Activated T-cell treated with anti-CD3 and anti-CD28 coated beads for 24 hours (primary cell): ENCODE results near the gene MGLL.

Source experiments
- DNase-seq: peaks from one replicate; pipeline ENCODE4 v3.0.0-alpha.2; 2020; ENCODE audit warnings: low read depth

The MGLL gene

DNA sequence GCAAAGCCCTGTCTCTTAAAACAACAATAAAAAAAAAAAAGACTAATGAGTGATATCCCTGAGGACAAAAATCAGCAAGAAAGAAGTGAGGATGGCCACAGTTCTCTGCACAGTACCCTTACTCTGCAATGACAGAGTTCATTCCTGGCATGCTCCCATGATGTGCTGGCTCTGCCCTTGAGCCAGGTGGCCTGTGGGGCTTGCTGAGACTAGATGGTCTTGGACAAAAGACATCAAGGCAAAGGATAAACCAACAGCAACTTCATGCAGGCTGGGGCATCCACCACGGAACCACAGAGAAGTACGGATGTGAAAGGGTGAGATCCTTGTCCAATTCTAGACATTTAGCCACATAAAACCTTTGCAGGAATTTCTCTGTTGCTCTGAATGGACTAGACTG is 12.7 kb downstream of the MGLL start:
- DNase-seq: no peak

DNA sequence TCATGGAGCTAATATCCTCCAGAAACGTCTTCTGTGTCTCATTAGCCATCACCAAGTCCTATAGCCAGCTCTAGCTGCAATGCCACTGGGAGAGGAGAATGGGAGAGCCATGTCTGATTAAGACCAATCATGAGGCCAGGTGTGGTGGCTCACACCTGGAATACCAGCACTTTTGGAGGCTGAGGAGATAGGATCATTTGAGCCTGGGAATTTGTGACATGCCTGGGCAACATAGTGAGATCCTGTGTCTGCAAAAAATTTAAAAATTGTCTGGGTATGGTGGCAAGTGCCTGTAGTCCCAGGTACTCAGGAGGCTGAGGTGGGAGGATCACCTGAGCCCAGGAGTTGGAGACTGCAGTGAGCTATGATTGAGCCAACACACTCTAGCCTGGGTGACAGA is 13.1 kb downstream of the MGLL start:
- no peak for DNase-seq

DNA sequence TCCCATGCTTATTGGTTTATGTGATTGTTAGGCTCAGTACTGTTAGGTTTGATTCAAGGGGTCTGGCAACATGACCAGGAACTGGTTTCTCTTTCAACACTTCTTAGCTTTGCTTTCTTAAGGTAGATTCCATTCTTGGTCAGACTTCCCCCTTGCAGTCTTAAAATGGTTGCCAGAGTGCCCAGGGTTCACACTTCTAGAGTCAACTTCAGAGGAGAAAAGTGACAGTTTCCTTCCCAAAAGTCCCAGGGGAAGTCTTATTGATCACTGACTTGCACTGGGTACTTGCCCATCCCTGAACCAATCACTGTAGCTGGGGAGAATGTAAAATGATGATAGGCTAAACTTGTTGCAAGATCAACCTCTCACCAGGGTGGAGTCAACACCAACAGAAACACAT is 14.1 kb downstream of the MGLL start:
- DNase-seq: no peak

DNA sequence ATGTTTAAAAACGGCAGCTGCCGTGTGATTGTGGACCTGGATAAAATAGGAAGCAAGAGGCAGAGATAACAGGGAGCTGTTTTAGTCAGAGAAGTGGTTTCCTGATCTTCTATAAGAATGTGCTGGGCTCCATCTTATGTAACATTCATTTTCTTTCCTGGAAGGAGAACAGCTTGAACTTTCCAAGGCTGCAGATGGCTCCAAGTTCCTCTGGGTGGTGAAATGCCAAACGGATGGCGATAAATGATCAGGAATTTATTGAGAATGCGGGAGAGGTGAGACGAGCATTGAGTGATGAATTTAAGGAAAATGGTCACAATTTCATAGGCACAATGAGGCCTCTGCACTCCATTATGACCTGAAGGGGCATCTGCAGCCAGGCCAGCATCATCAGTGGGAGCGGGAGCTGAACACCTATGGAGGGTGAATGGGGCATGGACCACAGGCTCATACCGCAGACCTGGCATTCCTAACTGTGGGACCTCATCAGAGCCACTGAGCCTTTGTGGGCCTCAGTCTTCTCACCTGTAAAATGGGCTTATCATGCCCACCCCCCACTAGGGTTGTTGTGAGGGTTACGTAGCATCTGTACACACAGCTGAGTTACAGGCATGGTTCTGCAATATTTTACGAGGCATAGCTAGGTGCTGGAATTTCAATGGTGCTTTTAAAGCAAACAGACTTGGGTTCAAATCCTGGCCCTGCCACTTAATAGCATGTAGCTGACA is 17.1 kb downstream of the MGLL start:
- DNase-seq: no peak

DNA sequence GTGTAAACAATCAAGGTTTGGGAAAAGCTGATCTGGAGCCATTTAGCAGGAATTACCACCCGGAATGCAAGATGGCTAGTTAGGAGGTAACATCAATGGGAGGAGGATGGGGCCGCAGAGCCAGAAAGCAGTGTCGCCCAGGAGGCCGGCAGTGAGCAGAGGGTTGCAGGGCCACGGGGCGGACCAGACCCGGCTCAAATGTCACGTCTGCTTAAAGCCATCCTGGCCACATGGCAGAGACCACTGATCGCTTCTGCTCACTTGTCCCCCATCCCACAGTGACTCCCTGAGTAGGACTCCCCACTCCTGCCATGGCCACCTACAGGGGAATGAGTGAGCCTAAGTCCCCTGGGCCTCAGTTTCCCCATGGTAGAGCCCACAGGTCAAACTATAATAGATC is 18.2 kb downstream of the MGLL start:
- DNase-seq: no peak

DNA sequence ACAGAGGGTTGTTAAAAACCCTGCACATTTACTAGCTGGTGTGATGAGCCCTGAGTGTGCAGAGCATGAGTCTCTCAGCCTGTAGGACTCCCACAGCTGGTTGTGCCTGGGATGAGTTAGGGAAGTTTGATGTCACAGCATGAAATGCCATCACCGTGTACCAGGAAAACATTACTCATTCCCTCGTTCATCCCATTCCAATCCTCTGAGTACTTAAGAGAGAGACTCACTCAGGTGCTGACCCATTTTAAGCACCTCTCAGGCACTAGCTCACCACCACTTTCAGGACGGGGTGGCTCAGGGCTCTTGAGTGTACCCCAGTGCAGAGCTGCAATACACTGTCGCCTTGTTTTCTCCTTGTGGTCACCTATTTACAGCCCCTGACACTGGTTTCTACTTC is 18.7 kb downstream of the MGLL start:
- no peak for DNase-seq

DNA sequence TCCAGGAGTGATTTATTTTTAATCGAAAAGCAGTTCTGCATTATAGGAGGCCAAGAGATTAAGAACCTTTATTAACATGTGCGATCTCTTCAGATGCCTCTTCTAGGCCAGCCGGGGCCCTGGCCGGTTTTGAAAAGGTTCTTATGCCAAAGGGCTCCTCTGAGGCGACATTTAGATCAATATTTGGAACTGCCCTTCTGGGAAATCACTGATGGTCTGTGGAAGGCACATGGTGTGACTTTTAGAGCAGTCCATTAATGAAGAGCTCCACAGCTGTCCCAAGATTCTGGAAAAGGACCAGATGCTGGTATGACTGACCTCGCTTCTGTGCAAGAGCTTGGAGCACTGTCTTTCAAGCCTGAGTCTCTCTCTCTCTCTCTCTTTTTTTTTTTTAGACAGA is 19.7 kb downstream of the MGLL start:
- no peak for DNase-seq

DNA sequence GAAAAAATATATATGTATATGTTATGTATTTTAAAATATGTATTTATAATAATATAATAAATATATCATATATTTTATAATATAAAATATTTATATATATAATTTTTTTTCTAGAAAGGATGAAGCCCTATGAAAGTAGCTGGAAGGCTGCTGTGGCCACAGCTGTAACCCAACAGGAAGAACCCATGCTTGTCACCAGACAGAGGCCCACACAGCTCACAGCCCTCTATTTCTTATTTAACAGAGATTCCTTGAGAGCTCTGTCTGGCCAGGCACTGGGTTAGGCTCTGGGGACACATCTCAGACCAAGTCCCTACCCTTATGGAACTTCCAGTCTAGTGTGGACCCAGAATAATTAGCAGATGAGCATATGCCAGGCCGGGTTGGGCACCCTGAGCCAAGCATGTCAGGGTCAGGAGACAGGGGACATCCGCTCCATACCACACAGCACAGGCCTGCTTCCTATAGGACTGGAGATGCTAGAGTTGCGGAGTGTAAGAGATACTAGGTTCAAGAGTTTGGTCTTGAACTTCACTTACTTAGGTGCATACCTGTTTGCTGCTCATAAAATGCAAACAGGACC is 20.5 kb downstream of the MGLL start:
- no peak for DNase-seq

DNA sequence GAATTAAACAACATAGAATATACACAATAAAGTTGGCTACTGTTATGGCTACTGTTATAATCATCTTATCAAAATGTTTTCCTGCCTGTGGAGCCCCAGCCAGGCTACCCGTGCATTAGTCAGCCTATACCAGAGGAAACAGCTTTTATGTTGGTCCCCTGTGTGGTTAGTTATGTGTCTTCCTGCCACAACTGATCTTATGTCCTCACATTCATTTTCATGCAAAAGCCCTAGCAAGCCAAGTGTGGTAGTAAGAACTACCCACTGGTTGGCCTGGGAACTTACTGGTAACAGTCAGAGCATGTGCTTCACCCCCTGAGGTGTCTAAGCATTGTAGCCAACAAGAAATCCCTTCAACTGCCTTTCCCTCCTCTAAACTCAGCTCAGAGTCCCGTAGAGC is 21.8 kb downstream of the MGLL start:
- DNase-seq: no peak

DNA sequence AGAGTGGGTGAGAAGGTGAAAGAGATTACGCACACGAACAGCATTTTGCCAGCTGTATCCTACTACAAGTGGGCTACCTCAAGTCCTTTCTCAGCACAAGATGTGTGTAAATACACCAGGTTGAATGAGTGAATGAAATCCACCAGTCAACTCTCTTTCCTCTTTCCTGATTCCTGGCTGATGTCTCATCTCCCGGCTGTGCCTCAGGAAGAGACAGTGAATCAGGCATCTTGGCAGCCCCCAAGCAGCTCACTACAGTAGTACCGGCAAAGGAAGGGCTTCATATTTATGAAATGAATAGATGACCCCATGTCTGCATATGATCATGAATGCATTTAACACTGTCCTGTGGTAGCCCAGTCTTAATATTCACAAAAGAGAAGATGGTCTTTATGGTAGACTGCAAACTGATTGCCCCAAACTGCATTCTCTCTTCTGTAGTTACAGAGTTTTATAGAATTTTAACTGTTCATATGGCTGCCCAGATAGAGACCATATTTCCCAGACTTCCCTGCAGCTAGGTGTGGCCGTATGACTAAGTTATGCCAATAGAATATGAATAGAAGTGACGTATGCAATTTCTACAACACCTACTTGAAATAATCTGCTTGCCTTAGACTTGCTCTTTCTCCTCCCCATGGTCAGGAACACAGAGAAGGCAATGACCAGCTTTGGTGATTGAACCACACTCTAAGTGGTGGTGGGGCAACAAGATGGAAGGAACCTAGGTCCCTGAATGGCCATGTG is 22.7 kb downstream of the MGLL start:
- DNase-seq: no peak

DNA sequence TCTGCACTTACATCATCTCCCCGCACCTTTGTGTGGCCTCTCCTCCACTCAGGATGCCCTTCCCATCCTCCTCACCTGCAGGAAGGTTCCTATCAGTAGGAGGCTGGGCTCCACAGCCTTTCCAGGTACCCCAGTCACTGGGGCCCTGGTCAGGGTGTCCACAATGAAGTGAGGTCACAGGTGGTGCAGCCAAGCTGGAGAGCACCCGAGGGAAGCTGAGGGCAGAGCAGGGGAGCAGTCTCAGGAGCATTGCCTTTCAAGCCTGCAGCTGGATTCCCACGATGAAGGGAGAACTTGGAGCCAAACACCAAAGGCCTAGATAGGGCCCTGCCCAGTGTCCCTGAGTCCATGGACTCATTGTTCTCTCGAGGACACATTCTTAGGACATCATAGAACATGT is 23.6 kb downstream of the MGLL start:
- DNase-seq: no peak

DNA sequence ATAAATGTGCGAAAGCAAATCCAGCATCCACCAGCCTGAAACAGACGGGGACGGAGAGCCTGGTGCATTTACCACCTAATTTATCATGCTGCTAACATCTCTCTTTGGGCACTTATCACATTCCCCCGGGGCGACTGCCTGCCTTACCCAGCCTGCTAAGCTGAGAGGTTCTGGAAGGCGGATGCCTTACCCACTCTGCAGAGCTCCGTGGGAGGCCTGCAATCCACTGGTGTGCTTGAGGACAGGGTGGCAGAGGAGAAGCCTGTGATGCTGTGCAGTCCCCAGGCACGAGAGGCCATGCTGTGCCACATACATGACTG is 25.5 kb downstream of the MGLL start:
- no peak for DNase-seq

DNA sequence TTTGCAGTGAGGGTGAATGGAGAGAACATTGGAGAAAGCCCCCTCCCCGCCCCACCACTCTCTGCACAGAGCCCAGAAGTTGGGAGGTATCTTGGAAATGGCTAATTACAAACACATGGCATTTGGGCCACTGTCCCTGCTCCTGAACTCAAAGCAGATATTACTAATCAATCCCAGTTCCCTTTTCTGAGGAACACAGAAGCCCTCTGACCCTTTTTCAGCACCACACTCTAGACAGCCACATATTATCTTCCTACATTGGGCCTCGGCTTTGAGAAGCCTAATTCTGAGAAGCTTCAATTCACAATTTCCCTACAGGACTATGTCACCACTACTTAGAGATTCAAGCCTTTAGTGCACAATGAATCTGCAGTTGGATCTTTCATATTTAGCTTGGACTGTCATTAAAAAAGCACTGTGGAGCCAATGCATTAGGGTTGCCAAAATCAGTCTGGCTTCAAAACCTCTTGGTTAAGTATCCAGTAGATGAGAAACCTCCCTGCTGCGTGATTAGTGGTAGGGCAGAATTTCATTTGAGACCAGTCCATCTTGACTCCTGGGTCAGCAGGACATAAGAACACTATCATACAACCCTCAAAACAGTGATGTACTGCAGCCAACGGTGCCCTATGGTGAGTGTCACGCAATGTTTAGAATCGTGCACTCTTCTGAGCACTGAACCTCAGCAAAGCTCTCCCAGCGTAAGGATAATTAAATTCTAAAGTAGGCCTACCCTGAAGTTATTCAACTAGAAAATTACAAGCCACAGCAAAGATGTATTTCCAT is 26.1 kb downstream of the MGLL start:
- no peak for DNase-seq

DNA sequence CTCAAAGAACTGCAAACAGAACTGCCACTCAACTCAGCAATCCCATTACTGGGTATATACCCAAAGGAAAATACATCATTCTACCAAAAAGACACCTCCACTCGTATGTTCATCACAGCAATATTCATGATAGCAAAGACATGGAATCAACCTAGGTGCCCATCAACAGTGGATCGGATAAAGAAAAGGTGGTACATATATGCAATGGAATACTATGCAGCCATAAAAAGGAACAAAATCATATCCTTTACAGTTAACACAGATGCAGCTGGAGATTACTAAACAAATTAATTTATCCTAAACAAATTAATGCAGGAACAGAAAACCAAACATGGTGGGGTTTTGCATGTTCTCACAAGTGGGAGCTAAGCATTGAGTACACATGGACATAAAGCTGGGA is 27.3 kb downstream of the MGLL start:
- no peak for DNase-seq

DNA sequence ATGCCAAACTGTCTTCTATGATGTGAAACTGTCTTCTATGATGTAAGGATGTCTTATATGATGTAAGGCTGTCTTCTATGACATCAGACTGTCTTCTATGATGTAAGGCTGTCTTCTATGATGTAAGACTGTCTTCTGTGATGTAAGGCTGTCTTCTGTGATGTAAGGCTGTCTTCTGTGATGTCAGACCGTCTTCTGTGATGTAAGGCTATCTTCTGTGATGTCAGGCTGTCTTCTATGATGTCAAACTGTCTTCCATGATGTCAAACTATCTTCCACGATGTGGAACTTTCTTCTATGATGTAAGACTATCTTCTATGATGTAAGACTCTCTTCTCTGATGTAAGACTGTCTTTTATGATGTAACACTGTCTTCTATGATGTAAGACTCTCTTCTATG is 27.9 kb downstream of the MGLL start:
- DNase-seq: no peak

DNA sequence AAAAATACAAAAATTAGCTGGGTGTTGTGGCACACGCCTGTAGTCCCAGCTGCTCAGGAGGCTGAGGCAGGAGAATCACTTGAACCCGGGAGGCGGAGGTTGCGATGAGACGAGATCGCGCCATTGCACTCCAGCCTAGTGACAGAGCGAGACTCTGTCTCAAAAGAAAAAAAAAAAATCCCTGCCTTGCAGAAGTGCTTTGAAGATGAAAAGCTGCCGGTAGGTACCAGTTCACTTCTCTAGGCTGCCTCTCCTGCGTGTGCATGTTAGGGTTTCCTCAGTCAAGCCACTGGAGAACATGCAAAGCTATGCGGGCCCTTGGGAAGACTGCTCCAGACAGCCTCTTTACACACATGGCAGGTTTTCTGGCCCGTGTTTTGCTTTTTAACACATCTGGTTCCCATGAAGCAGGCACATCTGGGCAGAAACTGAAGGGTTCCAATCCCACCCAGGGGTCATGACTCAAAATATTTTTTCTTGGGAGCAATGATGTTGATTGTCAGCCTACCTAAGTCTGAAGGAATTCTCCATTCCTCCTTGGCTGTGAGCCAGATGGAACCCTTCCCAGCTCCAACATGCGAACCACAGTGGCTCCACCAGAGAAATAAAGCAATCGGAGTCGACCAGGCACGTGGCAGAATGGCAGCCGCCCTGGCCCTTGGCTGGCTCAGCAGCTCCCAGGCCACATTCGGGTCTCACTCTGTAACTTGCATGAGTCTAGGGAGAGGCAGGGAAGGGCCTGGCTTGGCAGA is 29.6 kb downstream of the MGLL start:
- DNase-seq: no peak

DNA sequence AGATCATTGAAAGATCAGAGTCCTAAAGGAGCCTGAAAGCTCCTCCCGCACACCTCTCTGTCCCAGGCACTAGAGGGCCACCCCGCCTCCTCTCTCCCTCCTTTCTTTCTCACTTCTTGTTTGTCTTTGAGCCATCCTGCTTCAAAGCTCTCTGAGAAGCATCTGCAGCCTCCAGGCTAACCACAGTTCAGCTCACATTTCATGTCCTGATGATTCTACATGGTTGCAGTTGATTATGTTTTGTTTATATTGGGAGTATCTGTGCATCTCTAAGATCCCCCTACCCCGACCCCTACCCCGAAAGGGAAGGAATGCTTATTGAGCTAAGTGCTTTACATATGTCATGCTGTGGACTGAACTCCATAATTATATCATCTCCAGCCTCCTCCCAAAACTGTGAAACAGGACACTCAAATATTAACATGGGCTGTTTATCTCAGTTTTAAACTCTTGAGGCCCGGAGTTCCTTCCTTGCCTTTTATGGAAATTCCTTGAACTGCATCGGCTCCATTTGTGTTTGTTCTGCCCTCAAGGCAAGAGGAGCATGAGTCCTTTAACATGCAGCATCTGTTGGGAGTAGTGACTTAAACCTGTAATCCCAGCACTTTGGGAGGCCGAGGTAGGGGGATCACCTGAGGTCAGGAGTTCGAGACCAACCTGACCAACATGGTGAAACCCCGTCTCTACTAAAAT is 30.9 kb downstream of the MGLL start:
- no peak for DNase-seq

DNA sequence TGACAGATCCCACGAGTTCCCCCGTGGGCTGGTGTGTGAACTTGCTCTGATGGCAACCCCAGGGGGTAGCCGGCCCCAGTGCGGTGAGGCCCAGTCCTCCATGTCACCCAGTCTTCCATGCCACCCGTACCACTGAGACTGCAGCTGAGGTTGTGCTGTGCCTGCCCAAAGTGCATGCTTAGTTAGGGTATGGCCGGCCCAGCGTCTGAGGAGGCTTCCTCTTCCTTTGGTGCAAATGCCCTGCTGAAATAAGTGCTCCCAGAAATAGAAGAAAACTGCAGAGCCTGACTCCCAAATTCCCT is 31.5 kb downstream of the MGLL start:
- DNase-seq: no peak

DNA sequence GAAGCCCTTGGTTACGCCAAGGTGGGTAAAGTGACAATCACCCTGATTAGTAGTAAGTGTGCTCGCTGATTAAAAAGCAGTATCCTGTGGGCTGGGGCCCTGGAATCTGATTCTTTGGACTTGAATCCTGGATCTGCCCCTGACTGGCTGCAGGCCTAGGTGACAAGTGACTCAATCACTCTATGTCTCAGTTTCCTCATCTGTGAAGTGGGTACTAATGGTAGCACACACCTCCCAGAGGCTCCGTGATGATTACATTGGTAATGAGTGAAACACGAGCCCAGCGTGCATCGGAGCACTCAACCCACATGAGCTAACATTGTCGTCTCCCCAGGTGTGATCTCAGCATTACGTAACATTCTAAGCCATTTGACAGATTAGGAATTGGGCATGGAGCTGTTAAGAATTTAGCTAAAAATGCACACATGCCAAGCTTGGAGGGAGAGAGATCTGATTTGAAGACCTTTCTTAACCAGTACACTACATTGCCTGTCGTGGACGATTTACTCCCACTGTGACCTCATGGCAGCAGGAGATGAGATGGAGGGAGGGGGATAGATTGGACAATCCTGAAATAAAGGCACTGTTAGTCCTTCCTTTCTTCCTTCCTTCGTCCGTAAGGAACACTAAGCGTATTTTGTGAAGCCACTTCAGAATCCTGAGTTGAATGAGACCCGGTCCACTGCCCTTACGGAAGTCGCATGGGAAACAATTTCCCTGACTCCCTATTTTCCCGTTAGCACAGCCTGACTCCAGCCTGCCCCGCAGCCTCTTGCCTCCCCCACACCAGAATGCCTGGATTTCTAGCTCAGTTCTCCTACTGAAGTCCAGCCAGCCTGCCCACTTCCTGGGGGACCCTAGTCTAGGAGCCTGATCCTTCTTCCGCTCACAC is 32.1 kb downstream of the MGLL start:
- no peak for DNase-seq

DNA sequence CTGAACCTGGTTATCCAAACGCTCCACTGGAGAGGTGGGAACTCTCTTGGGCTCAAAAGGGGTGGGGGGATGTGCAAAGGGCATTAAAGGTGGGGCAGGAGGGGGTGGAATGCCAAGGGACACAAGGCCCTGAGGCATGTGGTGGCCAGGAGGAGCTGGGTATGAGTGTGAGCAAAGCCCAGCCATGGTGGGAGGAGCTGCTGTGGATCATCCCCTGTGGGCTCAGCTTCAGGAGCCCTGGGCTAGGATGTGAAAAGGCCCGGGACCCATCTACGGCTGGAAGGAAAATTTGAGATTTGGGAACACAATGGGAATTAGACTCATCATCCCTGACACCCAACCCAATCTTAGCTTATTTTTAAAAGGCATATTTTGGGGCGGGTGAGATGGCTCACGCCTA is 33.3 kb downstream of the MGLL start:
- no peak for DNase-seq

DNA sequence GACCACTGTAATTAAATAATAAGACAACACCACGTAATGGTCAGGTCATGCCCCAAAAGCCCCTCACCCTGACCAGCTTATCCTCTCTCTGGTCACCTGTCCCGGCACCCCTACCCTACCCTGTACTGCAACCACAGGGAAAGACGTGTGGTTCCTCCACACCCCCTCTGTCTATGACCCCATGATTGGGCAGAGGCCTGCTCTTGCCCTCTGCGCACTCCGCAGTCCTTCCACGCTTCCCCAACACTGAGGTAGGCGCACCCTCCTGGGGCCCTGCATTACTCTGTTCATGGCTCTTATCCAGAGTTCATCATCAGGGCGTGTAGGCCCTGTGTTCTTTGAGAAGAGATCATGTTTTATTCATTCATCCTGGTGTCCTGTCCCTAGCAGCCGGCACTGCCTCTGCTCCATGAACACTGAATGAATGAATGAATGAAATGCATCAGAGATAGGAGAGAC is 33.8 kb downstream of the MGLL start:
- DNase-seq: no peak
